Measurements from ENCODE around the gene PPP6R1. TPM values are rescaled to one million over a fixed set of nuclear protein-coding genes. Genes with fewer than 3 reads are reported as not detected.

PPP6R1 gene
- total RNA-seq, 1 experiment from 2014 or later = 113 TPM

DNA sequence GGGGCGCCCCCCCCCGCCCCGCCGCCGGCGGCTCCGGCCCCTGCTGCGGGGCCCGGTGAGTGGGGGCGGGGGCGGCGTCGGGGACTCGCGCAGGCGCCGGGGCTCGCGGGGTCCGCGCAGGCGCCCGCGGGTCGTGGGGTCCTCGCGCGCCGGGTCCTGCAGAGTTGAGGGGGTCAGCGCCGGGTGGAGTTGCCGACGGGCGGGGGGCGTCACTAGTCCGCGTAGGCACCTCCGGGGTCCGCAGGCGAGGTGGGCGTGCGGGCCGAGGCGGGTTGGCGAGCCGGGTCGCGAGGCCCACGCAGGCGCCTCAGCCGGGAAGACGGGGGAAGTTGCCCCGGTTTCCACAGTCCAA is 365 bp downstream of the PPP6R1 start:
- H3K4me1 ChIP-seq = peaks cover 23% of the 10 kb centered on the region; the same call in 1 of the 2 replicates
- H3K9me3 ChIP-seq = no peaks in the 10 kb centered on the region
- H3K27ac Mint-ChIP-seq (ENCODE audit: unreplicated experiment) = peak overlapping the region; percentile 81
- H3K36me3 ChIP-seq (ENCODE audit: control insufficient read depth, insufficient read depth, low read length) = peaks cover 3% of the 10 kb centered on the region
- no peaks in the 10 kb centered on the region for H3K9me3 Mint-ChIP-seq (ENCODE audit: unreplicated experiment)
- BruUV-seq (replicated peaks) = no TSS peak
- no peaks in the 10 kb centered on the region for H3K27me3 Mint-ChIP-seq (ENCODE audit: insufficient read depth, unreplicated experiment)
- intact Hi-C loops (cut with micrococcal nuclease; ENCODE audit: unreplicated experiment) = no loop called here
- H3K4me1 Mint-ChIP-seq (ENCODE audit: low read depth, unreplicated experiment) = peaks cover 23% of the 10 kb centered on the region
- no peaks in the 10 kb centered on the region for H3K27me3 ChIP-seq (replicated peaks; ENCODE audit: control insufficient read depth, insufficient read depth, low read length)
- H3K4me3 Mint-ChIP-seq (ENCODE audit: unreplicated experiment) = peak overlapping the region; percentile 94
- POLR2A ChIA-PET = interaction anchor here (1.0 to 1.8 kb wide), 7 partner anchors 11 to 218 kb away, joined by 3 to 22 read pairs (median 9); partner anchors contain the start of genes HSPBP1, KMT5C, TMEM238 and UBE2S
- TF ChIP-seq, protein P1, sequence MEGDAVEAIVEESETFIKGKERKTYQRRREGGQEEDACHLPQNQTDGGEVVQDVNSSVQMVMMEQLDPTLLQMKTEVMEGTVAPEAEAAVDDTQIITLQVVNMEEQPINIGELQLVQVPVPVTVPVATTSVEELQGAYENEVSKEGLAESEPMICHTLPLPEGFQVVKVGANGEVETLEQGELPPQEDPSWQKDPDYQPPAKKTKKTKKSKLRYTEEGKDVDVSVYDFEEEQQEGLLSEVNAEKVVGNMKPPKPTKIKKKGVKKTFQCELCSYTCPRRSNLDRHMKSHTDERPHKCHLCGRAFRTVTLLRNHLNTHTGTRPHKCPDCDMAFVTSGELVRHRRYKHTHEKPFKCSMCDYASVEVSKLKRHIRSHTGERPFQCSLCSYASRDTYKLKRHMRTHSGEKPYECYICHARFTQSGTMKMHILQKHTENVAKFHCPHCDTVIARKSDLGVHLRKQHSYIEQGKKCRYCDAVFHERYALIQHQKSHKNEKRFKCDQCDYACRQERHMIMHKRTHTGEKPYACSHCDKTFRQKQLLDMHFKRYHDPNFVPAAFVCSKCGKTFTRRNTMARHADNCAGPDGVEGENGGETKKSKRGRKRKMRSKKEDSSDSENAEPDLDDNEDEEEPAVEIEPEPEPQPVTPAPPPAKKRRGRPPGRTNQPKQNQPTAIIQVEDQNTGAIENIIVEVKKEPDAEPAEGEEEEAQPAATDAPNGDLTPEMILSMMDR (IDR thresholded peaks at IDR 0.05; ENCODE audit: insufficient read depth in 1 of 2, low read depth in 1 of 2, low read length in 1 of 2, severe bottlenecking in 1 of 2, unreplicated experiment in 1 of 2) = no peak
- DNase-seq = no peak
- peak overlapping the region; percentile 85 for H3K4me3 ChIP-seq (ENCODE audit: low read depth, low read length)
- peaks cover 35% of the 10 kb centered on the region for H3K36me3 Mint-ChIP-seq (ENCODE audit: insufficient read depth, unreplicated experiment)
- CTCF ChIA-PET = interaction anchor here (1.0 to 1.7 kb wide), 6 partner anchors 12 to 245 kb away, joined by 3 to 12 read pairs (median 4); partner anchors contain the start of gene KMT5C

DNA sequence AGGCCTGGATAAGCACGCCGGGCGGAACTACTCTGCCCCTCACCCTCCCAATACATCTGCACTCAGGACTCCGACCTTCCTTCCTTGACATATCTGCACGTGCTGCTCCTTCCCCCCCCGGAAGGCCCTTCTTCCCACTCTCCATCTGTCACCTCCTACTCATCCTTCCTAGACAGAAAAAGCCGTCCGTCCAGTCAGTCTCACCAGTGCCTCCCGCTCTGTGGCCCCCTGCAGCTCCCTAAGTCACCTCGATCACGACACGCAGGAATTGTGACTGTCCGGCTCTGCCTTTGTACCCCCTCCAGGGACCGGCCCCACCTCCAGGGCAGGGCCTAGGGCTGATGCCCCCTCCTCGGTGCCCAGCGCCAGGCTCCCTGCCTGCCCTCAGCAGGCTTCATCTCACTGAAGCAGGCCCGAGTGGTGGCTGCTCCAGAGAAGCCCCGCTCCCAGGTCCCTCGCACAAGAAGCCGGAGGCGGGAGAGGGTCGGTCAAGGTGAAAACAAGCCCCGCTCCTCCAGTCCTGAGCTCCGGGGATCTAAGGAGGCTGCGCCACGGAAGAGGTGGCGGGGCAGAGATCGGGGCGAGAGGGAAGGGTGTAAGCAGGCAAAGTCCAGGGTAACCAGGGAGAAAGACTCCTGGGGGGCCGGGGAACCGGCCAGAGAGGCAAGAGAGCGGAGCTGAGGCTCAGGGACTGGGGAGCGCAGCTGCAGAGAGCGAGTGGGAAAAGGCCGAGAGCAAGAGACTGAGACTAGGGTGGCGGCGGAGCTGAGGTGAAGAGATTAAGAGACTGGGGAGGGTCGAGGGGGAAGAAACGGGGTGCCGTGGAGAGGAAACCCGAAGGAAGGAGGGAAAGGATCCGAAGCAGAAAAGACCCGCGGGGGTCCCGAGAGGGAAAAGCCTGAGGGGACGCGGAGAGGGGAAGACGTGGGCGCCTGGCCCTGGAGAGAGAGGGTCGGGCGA is 1.1 kb downstream of the PPP6R1 start:
- DNase-seq = peak in 1 of 2 experiments; percentile 32
- TF ChIP-seq, protein P1 (IDR thresholded peaks at IDR 0.05; ENCODE audit: insufficient read depth in 1 of 2, low read depth in 1 of 2, low read length in 1 of 2, severe bottlenecking in 1 of 2, unreplicated experiment in 1 of 2) = no peak
- H3K36me3 Mint-ChIP-seq (ENCODE audit: insufficient read depth, unreplicated experiment) = peaks cover 42% of the 10 kb centered on the region
- BruUV-seq (replicated peaks) = no TSS peak
- ChIA-PET CTCF (no interaction called here), POLR2A (no interaction called here)
- H3K4me1 ChIP-seq = peaks cover 23% of the 10 kb centered on the region; the same call in 1 of the 2 replicates
- H3K9me3 ChIP-seq = no peaks in the 10 kb centered on the region
- no peaks in the 10 kb centered on the region for H3K9me3 Mint-ChIP-seq (ENCODE audit: unreplicated experiment)
- peak overlapping the region; percentile 81 for H3K27ac Mint-ChIP-seq (ENCODE audit: unreplicated experiment)
- peaks cover 3% of the 10 kb centered on the region for H3K36me3 ChIP-seq (ENCODE audit: control insufficient read depth, insufficient read depth, low read length)
- H3K27me3 ChIP-seq (replicated peaks; ENCODE audit: control insufficient read depth, insufficient read depth, low read length) = no peaks in the 10 kb centered on the region
- no peaks in the 10 kb centered on the region for H3K27me3 Mint-ChIP-seq (ENCODE audit: insufficient read depth, unreplicated experiment)
- peak overlapping the region; percentile 94 for H3K4me3 Mint-ChIP-seq (ENCODE audit: unreplicated experiment)
- peaks cover 23% of the 10 kb centered on the region for H3K4me1 Mint-ChIP-seq (ENCODE audit: low read depth, unreplicated experiment)
- intact Hi-C loops (cut with micrococcal nuclease; ENCODE audit: unreplicated experiment) = no loop called here
- peak overlapping the region; percentile 85 for H3K4me3 ChIP-seq (ENCODE audit: low read depth, low read length)

DNA sequence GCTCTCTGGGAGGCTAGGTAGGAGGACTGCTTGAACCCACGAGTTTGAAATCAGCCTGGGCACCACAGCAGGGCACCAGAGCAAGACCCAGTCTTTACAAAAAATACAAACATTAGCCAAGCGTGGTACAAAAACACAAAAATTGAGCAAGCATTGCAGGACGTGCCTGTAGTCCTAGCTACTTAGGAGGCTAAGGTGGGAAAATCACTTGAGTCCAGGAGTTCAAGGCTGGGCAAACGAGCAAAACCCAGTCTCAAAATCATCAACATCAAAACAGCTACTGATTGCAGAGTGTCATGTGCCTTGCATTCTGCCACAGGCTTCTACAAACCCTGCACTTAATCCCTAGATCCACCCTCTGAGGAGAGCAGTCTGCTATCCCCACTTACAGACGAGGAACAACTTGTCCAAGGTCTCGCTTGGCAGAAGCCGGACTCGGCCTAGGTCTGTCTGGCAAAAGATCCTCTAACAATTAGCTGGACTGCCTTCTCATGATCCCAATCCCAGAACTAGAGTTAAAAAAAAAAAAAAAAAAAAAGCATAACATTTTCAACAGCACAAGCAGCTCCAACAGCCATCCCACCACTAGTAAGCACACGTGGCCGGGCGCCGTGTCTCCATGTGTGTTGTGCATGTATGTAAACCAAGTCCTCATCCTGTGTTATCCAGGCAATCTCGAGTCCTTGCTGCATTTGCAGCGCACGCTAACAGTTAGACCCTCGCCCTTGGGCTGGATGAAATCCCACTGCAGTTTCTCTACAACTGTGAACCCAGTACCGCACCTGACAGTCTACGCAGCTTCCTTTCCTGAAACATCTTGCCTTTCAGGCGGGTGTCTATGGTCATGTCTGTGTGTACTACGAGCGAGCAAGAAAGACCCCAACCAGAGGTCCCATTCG is 2.0 kb downstream of the PPP6R1 start:
- no peaks in the 10 kb centered on the region for H3K9me3 ChIP-seq

More for the DNA sequence above, 2.0 kb downstream of the PPP6R1 start:
- peaks cover 23% of the 10 kb centered on the region; the same call in 1 of the 2 replicates for H3K4me1 ChIP-seq
- Mint-ChIP-seq H3K27ac (ENCODE audit: unreplicated experiment) (peak overlapping the region; percentile 81), H3K9me3 (ENCODE audit: unreplicated experiment) (no peaks in the 10 kb centered on the region), H3K27me3 (ENCODE audit: insufficient read depth, unreplicated experiment) (no peaks in the 10 kb centered on the region), H3K4me1 (ENCODE audit: low read depth, unreplicated experiment) (peaks cover 23% of the 10 kb centered on the region), H3K36me3 (ENCODE audit: insufficient read depth, unreplicated experiment) (peaks cover 43% of the 10 kb centered on the region), H3K4me3 (ENCODE audit: unreplicated experiment) (peak overlapping the region; percentile 94)
- ChIA-PET CTCF (interaction anchor here (0.7 kb wide), 1 partner anchor 98 kb away, joined by 7 read pairs; no protein-coding TSS in a partner anchor), POLR2A (no interaction called here)
- intact Hi-C loops (cut with micrococcal nuclease; ENCODE audit: unreplicated experiment) = no loop called here
- TF ChIP-seq, protein P1 (IDR thresholded peaks at IDR 0.05; ENCODE audit: insufficient read depth in 1 of 2, low read depth in 1 of 2, low read length in 1 of 2, severe bottlenecking in 1 of 2, unreplicated experiment in 1 of 2) = no peak
- peak overlapping the region; percentile 85 for H3K4me3 ChIP-seq (ENCODE audit: low read depth, low read length)
- no peak for DNase-seq
- H3K36me3 ChIP-seq (ENCODE audit: control insufficient read depth, insufficient read depth, low read length) = peaks cover 3% of the 10 kb centered on the region
- no peaks in the 10 kb centered on the region for H3K27me3 ChIP-seq (replicated peaks; ENCODE audit: control insufficient read depth, insufficient read depth, low read length)
- TSS peak; percentile 30 for BruUV-seq (replicated peaks)

Data from Caco-2 (cell line).